Neural progenitor cell (in vitro differentiated cells): ENCODE data around the gene SAMD4A. TPM values are rescaled to one million over a fixed set of nuclear protein-coding genes. Genes with fewer than 3 reads are reported as not detected.

Source experiments
- DNase-seq: peaks from one replicate; pipeline ENCODE4 v3.0.0-alpha.2; 2016; ENCODE audit warnings: low spot score
- H2AFZ ChIP-seq: fragments of 200-600 bp; sonication (generic); replicated peaks from 2 replicates; pipeline ENCODE4 v1.6.1; 2016; ENCODE audit warnings: antibody characterized with exemption
- H3F3A ChIP-seq: fragments of 200-600 bp; sonication (generic); 2 replicates; pipeline ENCODE4 v1.6.1; 2016; ENCODE audit warnings: antibody characterized with exemption, low read depth
- H3K27ac ChIP-seq: fragments of 200-600 bp; sonication (generic); 2 replicates; pipeline ENCODE4 v1.5.1; 2016; ENCODE audit warnings: mild to moderate bottlenecking
- H3K27me3 ChIP-seq: fragments of 200-600 bp; sonication (generic); 2 replicates; pipeline ENCODE4 v1.6.1; 2016; ENCODE audit warnings: mild to moderate bottlenecking, moderate library complexity
- H3K36me3 ChIP-seq: fragments of 200-600 bp; sonication (generic); 2 replicates; pipeline ENCODE4 v1.5.1; 2016
- H3K4me1 ChIP-seq: fragments of 200-600 bp; sonication (generic); 2 replicates; pipeline ENCODE4 v1.6.1; 2016; ENCODE audit warnings: mixed run types
- H3K4me2 ChIP-seq: fragments of 200-600 bp; sonication (generic); 2 replicates; pipeline ENCODE4 v1.6.1; 2016
- H3K4me3 ChIP-seq: fragments of 200-600 bp; sonication (generic); 2 replicates; pipeline ENCODE4 v1.5.1; 2016
- H3K79me2 ChIP-seq: fragments of 200-600 bp; sonication (generic); 2 replicates; pipeline ENCODE4 v1.6.1; 2016; ENCODE audit warnings: low read depth
- H3K9ac ChIP-seq: fragments of 200-600 bp; sonication (generic); 2 replicates; pipeline ENCODE4 v1.6.1; 2016
- H3K9me3 ChIP-seq: fragments of 200-600 bp; sonication (generic); 2 replicates; pipeline ENCODE4 v1.5.1; 2016; ENCODE audit warnings: low read depth
- H4K20me1 ChIP-seq: fragments of 200-600 bp; sonication (generic); 2 replicates; pipeline ENCODE4 v1.6.1; 2016; ENCODE audit warnings: low read depth
- H3K27ac Mint-ChIP-seq: 3 replicates; pipeline ENCODE4 v1.8.0; 2021; ENCODE audit warnings: mixed read lengths
- H3K27me3 Mint-ChIP-seq: 2 replicates; pipeline ENCODE4 v1.8.0; 2022; ENCODE audit warnings: low read depth, mild to moderate bottlenecking, inconsistent platforms, moderate library complexity, mixed read lengths; ENCODE audit not compliant: insufficient read depth
- H3K36me3 Mint-ChIP-seq: 3 replicates; pipeline ENCODE4 v1.8.0; 2021; ENCODE audit warnings: mixed read lengths
- H3K4me1 Mint-ChIP-seq: 3 replicates; pipeline ENCODE4 v1.8.0; 2021; ENCODE audit warnings: mixed read lengths
- H3K4me3 Mint-ChIP-seq: 3 replicates; pipeline ENCODE4 v1.8.0; 2021; ENCODE audit warnings: mild to moderate bottlenecking, moderate library complexity, mixed read lengths
- H3K9me3 Mint-ChIP-seq: 3 replicates; pipeline ENCODE4 v1.8.0; 2020; ENCODE audit warnings: mixed read lengths
- EZH2 ChIP-seq: fragments of 200-600 bp; sonication (generic); IDR thresholded peaks from 2 replicates; pipeline ENCODE4 v1.6.1; 2017; ENCODE audit warnings: antibody characterized with exemption, mild to moderate bottlenecking, moderate library complexity
- EZH2phosphoT487 ChIP-seq: fragments of 200-600 bp; sonication (generic); IDR thresholded peaks from 2 replicates; pipeline ENCODE4 v1.6.1; 2017; ENCODE audit warnings: antibody characterized with exemption
- total RNA-seq: library from RNA; depleted of rRNA; stranded (reverse); fragments of >200 nt; gene quantifications from 2 replicates; pipeline ENCODE4 v1.2.3, GENCODE V29; 2015; ENCODE audit warnings: low replicate concordance
- TF ChIP-seq, protein P1 (sequence below): fragments of 200-600 bp; sonication (generic); IDR thresholded peaks from 2 replicates; pipeline ENCODE4 v1.5.1; 2017; ENCODE audit warnings: antibody characterized with exemption, mild to moderate bottlenecking

The SAMD4A gene
- total RNA-seq, 1 donor from 2014 or later = 4.3 TPM

- Histone ChIP-seq H3K9me3 (no peaks in the 10 kb centered on the region), H3K4me3 (no peak overlapping the region), H3K27me3 (no peaks in the 10 kb centered on the region), H3K36me3 (no peaks in the 10 kb centered on the region), H3F3A (peaks cover 8% of the 10 kb centered on the region), H3K4me2 (no peak overlapping the region), H3K4me1 (no peaks in the 10 kb centered on the region), H4K20me1 (no peaks in the 10 kb centered on the region), H3K9ac (no peak overlapping the region), H3K27ac (no peak overlapping the region), H3K79me2 (no peaks in the 10 kb centered on the region), H2AFZ (peak overlapping the region; percentile 23)
- H3K9me3 Mint-ChIP-seq = no peaks in the 10 kb centered on the region
- no peaks in the 10 kb centered on the region for H3K36me3 Mint-ChIP-seq
- H3K4me1 Mint-ChIP-seq = peaks cover 20% of the 10 kb centered on the region
- H3K27ac Mint-ChIP-seq = peak overlapping the region; percentile 70
- no peak overlapping the region for H3K4me3 Mint-ChIP-seq
- H3K27me3 Mint-ChIP-seq = no peaks in the 10 kb centered on the region
- peak; percentile 88 for DNase-seq
- no peak for TF ChIP-seq EZH2
- TF ChIP-seq, protein P1, sequence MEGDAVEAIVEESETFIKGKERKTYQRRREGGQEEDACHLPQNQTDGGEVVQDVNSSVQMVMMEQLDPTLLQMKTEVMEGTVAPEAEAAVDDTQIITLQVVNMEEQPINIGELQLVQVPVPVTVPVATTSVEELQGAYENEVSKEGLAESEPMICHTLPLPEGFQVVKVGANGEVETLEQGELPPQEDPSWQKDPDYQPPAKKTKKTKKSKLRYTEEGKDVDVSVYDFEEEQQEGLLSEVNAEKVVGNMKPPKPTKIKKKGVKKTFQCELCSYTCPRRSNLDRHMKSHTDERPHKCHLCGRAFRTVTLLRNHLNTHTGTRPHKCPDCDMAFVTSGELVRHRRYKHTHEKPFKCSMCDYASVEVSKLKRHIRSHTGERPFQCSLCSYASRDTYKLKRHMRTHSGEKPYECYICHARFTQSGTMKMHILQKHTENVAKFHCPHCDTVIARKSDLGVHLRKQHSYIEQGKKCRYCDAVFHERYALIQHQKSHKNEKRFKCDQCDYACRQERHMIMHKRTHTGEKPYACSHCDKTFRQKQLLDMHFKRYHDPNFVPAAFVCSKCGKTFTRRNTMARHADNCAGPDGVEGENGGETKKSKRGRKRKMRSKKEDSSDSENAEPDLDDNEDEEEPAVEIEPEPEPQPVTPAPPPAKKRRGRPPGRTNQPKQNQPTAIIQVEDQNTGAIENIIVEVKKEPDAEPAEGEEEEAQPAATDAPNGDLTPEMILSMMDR = peak; percentile 57
Observed at GRCh38 chr14:54773171-54774006, 206.5 kb downstream of the SAMD4A start.

GRCh38 chr14:54774824-54775223 lies 207.9 kb downstream of the SAMD4A start:
- no peak for DNase-seq
- no peak overlapping the region for H3K9ac ChIP-seq
- H3K4me2 ChIP-seq = no peak overlapping the region
- TF ChIP-seq EZH2phosphoT487 (no peak), EZH2 (no peak)
- TF ChIP-seq, protein P1 = no peak
- H3K27ac ChIP-seq = no peak overlapping the region
- peaks cover 8% of the 10 kb centered on the region for H3F3A ChIP-seq
- no peak overlapping the region for H3K4me3 ChIP-seq
- Mint-ChIP-seq H3K4me3 (no peak overlapping the region), H3K27ac (no peak overlapping the region), H3K4me1 (peaks cover 20% of the 10 kb centered on the region), H3K9me3 (no peaks in the 10 kb centered on the region), H3K27me3 (no peaks in the 10 kb centered on the region), H3K36me3 (peaks cover 2% of the 10 kb centered on the region)
- no peaks in the 10 kb centered on the region for H3K4me1 ChIP-seq
- H3K27me3 ChIP-seq = no peaks in the 10 kb centered on the region
- H3K9me3 ChIP-seq = no peaks in the 10 kb centered on the region
- H4K20me1 ChIP-seq = no peaks in the 10 kb centered on the region
- no peak overlapping the region for H2AFZ ChIP-seq
- H3K79me2 ChIP-seq = no peaks in the 10 kb centered on the region
- no peaks in the 10 kb centered on the region for H3K36me3 ChIP-seq

GRCh38 chr14:54775486-54776140 lies 208.7 kb downstream of the SAMD4A start:
- H3K9me3 ChIP-seq = no peaks in the 10 kb centered on the region
- no peak for TF ChIP-seq EZH2
- TF ChIP-seq EZH2phosphoT487 = no peak
- no peaks in the 10 kb centered on the region for H3K27me3 Mint-ChIP-seq
- H3K9me3 Mint-ChIP-seq = no peaks in the 10 kb centered on the region
- H3K4me1 Mint-ChIP-seq = peaks cover 20% of the 10 kb centered on the region
- no peak overlapping the region for H3K4me3 ChIP-seq
- no peaks in the 10 kb centered on the region for H3K36me3 ChIP-seq
- peaks cover 2% of the 10 kb centered on the region for H3K36me3 Mint-ChIP-seq
- H3K27ac ChIP-seq = no peak overlapping the region
- H3K79me2 ChIP-seq = no peaks in the 10 kb centered on the region
- peaks cover 8% of the 10 kb centered on the region for H3F3A ChIP-seq
- H3K4me1 ChIP-seq = no peaks in the 10 kb centered on the region
- no peak overlapping the region for H3K9ac ChIP-seq
- no peaks in the 10 kb centered on the region for H3K27me3 ChIP-seq
- H3K27ac Mint-ChIP-seq = no peak overlapping the region
- no peak for DNase-seq
- no peak overlapping the region for H3K4me2 ChIP-seq
- no peaks in the 10 kb centered on the region for H4K20me1 ChIP-seq
- H3K4me3 Mint-ChIP-seq = no peak overlapping the region
- no peak overlapping the region for H2AFZ ChIP-seq
